HT-29 (cell line): ENCODE measurements around the gene ADD1. TPM values are rescaled to one million over a fixed set of nuclear protein-coding genes. Genes with fewer than 3 reads are reported as not detected.
"Not testable (repeated sequence)": the region's sequence is repeated elsewhere in the genome, so short reads cannot be mapped to it uniquely, and the experiment has no call there.

Source experiments
- DNase-seq: peaks from one replicate; pipeline ENCODE4 v3.0.0-alpha.2; 2015; ENCODE audit warnings: low spot score
- total RNA-seq: library from RNA; depleted of rRNA; stranded (reverse); fragments of >200 nt; shearing (Covaris generic); gene quantifications from 2 replicates; pipeline ENCODE4 v1.2.3, GENCODE V29; 2014

Gene ADD1
- total RNA-seq, 1 experiment from 2014 or later = 167 TPM

- DNase-seq = no peak
Observed at GRCh38 chr4:2886161-2886560, 42.5 kb downstream of the ADD1 start.

GRCh38 chr4:2886622-2887021 lies 43.0 kb downstream of the ADD1 start:
- no peak for DNase-seq

GRCh38 chr4:2887343-2887742 lies 43.7 kb downstream of the ADD1 start:
- DNase-seq = no peak

DNA sequence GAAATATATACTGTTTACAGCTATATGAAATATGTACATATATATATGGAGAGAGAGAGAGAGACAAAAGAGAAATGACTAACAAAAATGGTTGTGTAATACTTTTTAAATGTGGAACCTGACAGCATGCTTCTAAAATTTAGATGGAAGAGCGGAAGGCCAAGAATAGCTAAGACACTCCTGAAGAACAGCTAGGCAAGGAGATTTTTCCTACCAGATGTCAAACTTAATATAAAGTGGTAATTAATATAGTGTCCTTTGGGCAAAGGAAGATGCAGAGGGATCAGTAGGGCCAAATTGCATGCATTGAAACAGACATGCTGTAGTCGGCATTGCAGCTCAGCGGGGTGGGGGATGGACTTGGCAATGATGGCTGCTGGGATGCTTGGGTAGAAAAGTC lies 45.2 kb downstream of the ADD1 start:
- no peak for DNase-seq

- peak; percentile 12 for DNase-seq
Observed at GRCh38 chr4:2891294-2891693, 47.6 kb downstream of the ADD1 start.

GRCh38 chr4:2893772-2894171 lies 50.1 kb downstream of the ADD1 start:
- no peak for DNase-seq

DNA sequence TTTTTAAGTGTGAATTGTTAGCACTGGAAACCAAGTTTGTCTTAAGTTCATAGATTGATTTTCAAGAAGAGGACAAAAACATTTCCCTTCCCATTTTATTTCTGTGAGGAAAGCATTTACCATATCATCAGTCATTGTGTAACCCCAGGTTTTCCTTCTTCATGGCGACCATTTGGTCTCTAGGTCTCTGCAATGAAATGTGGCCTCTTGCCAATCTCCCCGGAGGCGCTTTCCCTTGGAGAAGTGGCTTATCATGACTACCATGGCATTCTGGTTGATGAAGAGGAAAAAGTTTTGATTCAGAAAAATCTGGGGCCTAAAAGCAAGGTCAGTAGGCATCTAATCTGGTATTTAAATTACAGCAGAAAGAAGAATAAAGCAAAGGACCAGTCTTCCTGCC lies 54.4 kb downstream of the ADD1 start:
- DNase-seq = no peak

GRCh38 chr4:2900741-2901140 lies 57.1 kb downstream of the ADD1 start:
- DNase-seq = no peak

DNA sequence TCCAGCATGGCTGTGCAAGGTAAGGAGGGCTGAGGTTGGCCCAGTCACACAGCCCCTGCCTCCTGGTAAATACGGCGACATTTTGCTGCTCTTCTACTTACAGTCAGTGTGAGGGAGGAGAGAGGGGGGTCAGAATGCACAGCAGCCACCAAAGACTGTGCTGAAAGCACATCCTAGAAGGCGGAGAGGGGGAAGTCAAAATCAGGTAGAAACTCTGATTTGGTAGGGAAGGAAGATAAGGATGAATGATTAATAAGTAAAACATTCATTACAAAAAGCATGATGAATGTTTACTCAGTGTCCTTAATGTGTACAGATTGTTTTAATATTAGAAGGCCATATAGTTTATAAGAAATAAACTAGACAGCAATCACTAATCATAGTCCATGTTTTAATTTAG lies 57.5 kb downstream of the ADD1 start:
- DNase-seq = no peak

DNA sequence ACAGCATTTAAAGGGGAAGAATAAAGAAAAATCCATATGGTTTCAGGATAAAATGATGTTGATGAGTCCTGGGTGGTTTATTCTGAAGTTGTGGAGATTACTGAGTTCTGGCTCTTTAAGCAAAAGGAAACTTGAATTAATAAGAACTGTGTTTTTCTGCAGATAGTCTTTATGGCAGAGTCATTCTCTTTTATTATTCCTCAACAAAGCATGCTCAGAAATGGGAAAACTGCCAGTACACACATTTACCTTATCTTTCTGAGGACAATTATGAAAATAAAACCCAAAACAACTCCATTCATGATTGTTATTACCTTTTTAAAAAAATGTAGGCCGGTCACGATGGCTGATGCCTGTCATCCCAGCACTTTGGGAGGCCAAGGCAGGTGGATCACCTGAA lies 58.5 kb downstream of the ADD1 start:
- no peak for DNase-seq

DNA sequence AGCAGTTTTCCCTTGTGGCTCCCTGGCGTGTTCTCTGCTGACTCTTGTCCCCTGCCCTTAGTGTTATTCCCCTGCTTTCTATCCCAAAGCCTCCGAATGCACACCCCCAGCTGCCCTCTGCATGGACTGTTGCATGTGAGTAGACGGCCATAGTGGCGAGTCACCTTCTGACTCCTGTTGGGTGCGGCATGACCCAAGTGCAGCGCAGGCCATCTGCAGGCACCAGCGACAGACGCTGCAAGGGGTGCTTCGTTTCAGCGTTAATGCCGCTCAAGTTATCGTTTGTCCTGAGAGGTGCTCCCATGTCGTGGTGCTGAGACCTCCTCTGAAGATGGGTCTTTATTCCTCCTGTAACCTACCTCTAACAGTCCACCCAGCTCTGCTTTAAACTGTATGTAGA lies 61.9 kb downstream of the ADD1 start:
- DNase-seq = no peak

DNA sequence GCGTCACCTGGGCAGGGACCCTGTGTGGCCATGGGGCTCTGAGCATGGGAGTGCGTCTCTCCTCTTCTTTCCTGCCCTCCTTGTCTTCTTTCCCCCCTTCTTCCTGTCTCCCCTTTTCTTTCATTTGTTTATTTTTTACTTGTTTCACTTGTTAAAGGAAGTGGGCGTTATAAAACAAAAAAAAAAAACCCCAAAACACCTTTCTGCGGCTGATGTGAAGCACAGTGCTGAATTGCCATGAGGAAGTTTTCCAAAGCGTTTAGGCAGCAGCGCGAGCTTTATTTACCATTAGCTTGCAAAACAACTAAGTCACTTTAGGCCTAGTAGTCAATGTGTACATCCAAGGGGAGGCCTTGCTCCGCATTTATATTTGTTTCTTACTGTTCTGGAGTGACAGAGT lies 62.6 kb downstream of the ADD1 start:
- DNase-seq = no peak

DNA sequence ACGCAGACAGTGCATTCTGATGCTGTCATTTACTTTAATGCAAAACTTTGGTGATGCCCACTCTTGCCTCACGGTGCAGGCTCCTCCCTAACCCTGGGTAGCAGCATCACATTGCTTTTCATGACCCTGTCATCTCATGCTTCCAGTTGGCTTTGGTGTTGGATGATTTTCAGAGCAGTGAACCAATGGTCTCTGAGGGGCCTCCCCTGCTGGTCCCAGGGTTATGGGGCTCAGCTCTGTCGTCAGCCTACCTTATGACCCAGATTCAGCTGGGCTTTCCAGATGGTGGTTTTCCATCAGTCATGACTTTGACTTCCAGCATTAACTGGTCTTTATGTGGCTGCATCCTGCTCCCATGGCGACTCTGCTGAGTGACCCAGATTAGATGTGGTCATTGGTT lies 63.6 kb downstream of the ADD1 start:
- DNase-seq = no peak

- peak; percentile 75 for DNase-seq
Observed at GRCh38 chr4:2907706-2908293, 64.2 kb downstream of the ADD1 start.

DNA sequence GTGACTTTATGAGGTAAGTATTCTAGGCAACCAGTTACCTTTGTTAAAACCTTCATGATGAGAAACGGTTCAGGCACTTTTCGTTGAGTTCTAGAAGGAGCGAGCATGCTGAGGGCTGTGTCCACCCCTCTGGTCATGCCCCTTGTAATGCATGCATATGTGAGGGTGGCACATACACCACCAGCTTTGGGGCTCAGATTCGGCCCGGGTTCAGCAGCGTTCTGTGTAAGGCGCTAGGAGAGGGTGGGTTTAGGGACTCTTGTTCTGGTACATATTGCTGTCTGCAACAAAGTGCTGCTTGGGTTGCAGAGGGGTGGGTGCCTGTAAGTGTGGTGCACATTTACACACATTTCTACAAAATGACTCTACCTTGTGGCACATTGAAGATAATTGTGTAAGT lies 65.0 kb downstream of the ADD1 start:
- DNase-seq = no peak

DNA sequence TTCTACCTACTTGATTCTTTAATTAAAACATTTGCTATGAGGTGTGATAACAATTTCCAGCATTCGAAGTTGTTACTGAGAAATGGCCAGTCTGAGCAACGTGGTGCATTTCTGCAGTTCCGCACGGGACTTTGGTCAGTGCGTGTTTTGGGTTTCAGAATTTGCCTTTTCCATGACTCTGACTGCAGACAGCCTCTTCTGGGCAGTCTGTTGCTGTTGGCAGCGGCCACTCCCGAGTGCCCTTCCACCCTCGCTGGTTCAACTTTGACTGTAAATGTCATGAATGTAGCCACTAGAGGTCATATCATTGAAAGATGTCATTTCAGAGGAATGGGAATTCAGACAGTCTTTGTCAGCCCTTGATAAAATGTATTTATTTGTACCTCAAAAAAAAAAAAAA lies 65.9 kb downstream of the ADD1 start:
- DNase-seq = no peak

DNA sequence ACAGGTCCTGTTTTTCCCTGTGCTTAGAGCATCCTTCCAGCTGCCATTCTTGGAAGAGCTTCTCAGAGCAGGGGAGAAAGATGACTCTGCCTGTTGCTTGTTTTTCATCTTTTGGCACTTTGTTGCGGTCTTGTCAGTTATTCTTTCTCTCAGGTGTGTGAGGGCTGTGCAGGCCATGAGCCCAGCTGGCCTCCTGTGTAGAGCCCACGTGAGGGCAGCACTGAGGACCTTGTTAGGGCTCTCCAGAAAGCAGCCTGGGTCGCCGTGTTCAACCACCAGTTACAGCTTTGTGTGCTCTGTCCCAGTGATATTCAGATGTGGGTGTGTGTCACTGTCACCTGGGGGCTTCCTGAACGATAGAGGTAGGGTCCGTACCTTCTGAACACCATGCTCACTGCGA lies 66.8 kb downstream of the ADD1 start:
- DNase-seq = no peak

DNA sequence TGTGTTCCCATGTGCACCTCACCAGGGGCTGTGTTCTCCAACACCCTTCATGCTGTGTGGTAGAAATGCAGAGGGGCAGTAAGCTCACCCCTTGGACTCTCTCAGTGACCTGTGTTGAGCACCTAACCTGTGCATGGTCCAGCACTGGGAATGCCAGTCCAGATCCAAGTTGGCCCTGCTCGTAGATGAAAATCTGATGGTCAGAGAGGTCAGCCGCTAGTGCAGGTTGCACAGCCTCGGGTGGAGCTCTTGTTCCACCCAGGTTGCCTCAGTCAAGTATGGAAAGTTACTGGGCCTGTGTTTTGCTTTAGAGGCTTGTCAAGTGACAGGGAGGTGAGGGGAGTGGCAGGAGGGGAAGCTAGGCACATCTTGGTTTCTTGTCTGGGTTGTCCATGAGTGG lies 68.2 kb downstream of the ADD1 start:
- no peak for DNase-seq

GRCh38 chr4:2913168-2913567 lies 69.5 kb downstream of the ADD1 start:
- DNase-seq = no peak

DNA sequence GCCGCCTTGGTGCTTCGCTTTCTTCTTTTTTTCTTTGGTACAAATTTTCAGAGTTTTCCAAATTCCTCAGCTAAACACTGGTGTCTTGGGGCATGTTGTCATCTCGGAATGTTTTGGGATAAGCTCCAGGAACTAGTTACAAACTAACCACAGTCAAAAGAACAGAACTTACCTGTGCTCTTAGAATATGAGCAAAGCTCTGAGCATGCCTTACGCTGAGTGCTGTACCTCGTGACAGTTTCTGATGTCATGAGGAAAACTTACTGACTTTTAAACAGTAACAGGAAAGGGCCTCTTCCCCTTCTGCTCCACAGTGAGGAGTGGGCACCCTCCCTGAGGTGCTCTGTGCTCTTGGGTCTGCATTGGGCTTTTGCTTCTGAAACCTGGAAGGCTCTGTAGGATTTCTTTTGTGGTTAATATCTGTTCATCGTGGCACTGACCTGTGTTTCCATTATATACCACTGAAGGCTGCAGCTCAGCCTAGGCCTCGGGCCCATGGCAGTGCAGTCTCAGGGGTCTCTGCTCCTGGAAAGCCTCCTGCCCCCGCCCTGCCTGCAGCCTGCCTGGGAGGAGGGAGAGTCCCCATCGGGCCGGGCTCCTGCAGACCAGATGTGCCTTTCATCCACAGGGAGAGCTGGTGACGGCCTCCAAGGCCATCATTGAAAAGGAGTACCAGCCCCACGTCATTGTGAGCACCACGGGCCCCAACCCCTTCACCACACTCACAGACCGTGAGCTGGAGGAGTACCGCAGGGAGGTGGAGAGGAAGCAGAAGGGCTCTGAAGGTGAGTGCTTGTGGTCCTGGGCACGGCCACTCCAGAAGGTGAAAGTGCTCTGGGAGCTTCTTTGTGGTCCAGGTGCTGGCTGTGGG lies 70.8 kb downstream of the ADD1 start:
- DNase-seq = no peak

DNA sequence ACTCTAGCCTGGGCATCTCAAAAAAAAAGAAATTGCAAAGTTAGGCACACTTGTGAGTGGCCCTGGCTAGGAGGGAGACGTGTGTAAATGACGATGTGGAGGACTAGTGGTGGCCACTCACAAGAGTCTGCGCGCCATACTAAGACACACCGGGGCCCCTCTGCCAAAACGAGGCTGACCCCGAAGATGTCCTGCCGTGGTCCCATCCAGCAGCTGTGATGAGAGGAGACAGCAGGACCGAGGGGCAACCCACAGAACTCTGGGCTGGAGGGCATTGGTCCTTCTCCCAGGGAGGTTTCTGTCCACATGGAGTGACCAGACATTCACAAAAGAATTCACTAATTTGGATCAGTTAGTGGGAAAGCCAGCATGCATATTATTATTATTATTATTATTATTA lies 72.1 kb downstream of the ADD1 start:
- no peak for DNase-seq

DNA sequence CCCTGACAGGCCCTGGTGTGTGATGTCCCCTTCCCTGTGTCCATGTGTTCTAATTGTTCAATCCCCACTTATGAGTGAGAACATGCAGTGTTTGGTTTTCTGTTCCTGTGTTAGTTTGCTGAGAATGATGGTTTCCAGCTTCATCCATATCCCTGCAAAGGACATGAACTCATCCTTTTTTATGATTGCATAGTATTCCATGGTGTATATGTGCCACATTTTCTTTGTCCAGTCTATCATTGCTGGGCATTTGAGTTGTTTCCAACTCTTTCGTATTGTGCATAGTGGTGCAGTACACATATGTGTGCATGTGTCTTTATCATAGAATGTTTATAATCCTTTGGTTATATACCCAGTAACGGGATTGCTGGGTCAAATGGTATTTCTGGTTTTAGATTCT lies 73.1 kb downstream of the ADD1 start:
- DNase-seq = not testable (repeated sequence)

DNA sequence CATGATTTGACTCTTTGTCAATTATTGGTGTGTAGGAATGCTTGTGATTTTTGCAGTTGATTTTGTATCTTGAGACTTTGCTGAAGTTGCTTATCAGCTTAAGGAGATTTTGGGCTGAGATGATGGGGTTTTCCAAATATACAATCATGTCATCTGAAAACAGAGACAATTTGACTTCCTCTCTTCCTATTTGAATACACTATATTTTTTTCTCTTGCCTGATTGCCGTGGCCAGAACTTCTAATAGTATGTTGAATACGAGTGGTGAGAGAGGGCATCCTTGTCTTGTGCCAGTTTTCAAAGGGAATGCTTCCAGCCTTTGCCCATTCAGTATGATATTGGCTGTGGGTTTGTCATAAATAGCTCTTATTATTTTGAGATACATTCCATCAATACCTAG lies 74.7 kb downstream of the ADD1 start:
- DNase-seq = not testable (repeated sequence)
